Measurements from ENCODE around the gene EFHC1. TPM values are rescaled to one million over a fixed set of nuclear protein-coding genes. Genes with fewer than 3 reads are reported as not detected.

EFHC1 gene
- total RNA-seq, 4 donors from 2014 or later: 14.0 to 63.0 (median 27.6) TPM

- no peak for DNase-seq (ENCODE audit: low spot score in 2 of 2)
- TF ChIP-seq CTCF (IDR thresholded peaks at IDR 0.05) (no peak), EP300 (IDR thresholded peaks at IDR 0.05) (no peak), POLR2AphosphoS5 (IDR thresholded peaks at IDR 0.05) (no peak), POLR2A (IDR thresholded peaks at IDR 0.05) (no peak)
- H3K27me3 ChIP-seq: no peaks in the 10 kb centered on the region
- H3K4me1 ChIP-seq: peaks cover 47% of the 10 kb centered on the region
- 22% methylated on average over 6 of the region's 6 CpGs for WGBS
- no peaks in the 10 kb centered on the region for H3K9me3 ChIP-seq
- no peaks in the 10 kb centered on the region for H3K36me3 ChIP-seq
- peak overlapping the region; percentile 59 for H3K27ac ChIP-seq
- H3K4me3 ChIP-seq: peak overlapping the region; percentile 7
These were observed 132.1 kb downstream of the EFHC1 start for GRCh38 chr6:52552278-52552643.

- Histone ChIP-seq H3K27me3 (no peaks in the 10 kb centered on the region), H3K36me3 (no peaks in the 10 kb centered on the region), H3K4me1 (peaks cover 47% of the 10 kb centered on the region), H3K9me3 (no peaks in the 10 kb centered on the region), H3K27ac (no peak overlapping the region), H3K4me3 (no peak overlapping the region)
- 96% methylated on average over 1 of the region's 1 CpG for WGBS
- no peak for DNase-seq (ENCODE audit: low spot score in 2 of 2)
- TF ChIP-seq CTCF (IDR thresholded peaks at IDR 0.05) (no peak), POLR2AphosphoS5 (IDR thresholded peaks at IDR 0.05) (no peak), EP300 (IDR thresholded peaks at IDR 0.05) (no peak), POLR2A (IDR thresholded peaks at IDR 0.05) (no peak)
These were observed 133.0 kb downstream of the EFHC1 start for GRCh38 chr6:52553158-52553557.

- H3K9me3 ChIP-seq: no peaks in the 10 kb centered on the region
- H3K4me1 ChIP-seq: peaks cover 48% of the 10 kb centered on the region
- TF ChIP-seq POLR2A (IDR thresholded peaks at IDR 0.05) (no peak), EP300 (IDR thresholded peaks at IDR 0.05) (no peak), POLR2AphosphoS5 (IDR thresholded peaks at IDR 0.05) (no peak)
- H3K4me3 ChIP-seq: no peak overlapping the region
- H3K27me3 ChIP-seq: no peaks in the 10 kb centered on the region
- 87% methylated on average over 2 of the region's 2 CpGs for WGBS
- no peaks in the 10 kb centered on the region for H3K36me3 ChIP-seq
- H3K27ac ChIP-seq: no peak overlapping the region
- DNase-seq (ENCODE audit: low spot score in 2 of 2): no peak
These were observed 133.6 kb downstream of the EFHC1 start for GRCh38 chr6:52553719-52554118.

GRCh38 chr6:52554684-52555280, 134.6 kb downstream of the EFHC1 start:
- Histone ChIP-seq H3K36me3 (no peaks in the 10 kb centered on the region), H3K4me1 (peaks cover 45% of the 10 kb centered on the region), H3K4me3 (no peak overlapping the region), H3K27ac (no peak overlapping the region), H3K9me3 (no peaks in the 10 kb centered on the region), H3K27me3 (no peaks in the 10 kb centered on the region)
- TF ChIP-seq CTCF (IDR thresholded peaks at IDR 0.05) (no peak), POLR2AphosphoS5 (IDR thresholded peaks at IDR 0.05) (no peak), EP300 (IDR thresholded peaks at IDR 0.05) (no peak), POLR2A (IDR thresholded peaks at IDR 0.05) (no peak)
- WGBS: 97% methylated on average over 6 of the region's 6 CpGs
- no peak for DNase-seq (ENCODE audit: low spot score in 2 of 2)

- DNase-seq (ENCODE audit: low spot score in 2 of 2): no peak
- Histone ChIP-seq H3K27me3 (no peaks in the 10 kb centered on the region), H3K4me1 (peaks cover 42% of the 10 kb centered on the region), H3K27ac (no peak overlapping the region), H3K36me3 (no peaks in the 10 kb centered on the region), H3K9me3 (no peaks in the 10 kb centered on the region), H3K4me3 (no peak overlapping the region)
- TF ChIP-seq POLR2A (IDR thresholded peaks at IDR 0.05): no peak
- no peak for TF ChIP-seq CTCF (IDR thresholded peaks at IDR 0.05)
- no peak for TF ChIP-seq EP300 (IDR thresholded peaks at IDR 0.05)
- no peak for TF ChIP-seq POLR2AphosphoS5 (IDR thresholded peaks at IDR 0.05)
- 70% methylated on average over 5 of the region's 5 CpGs for WGBS
These were observed 135.5 kb downstream of the EFHC1 start for GRCh38 chr6:52555518-52556233.
